Germinal center (tissue), 1 donor: ENCODE measurements around the gene ALG12.
"Not testable (repeated sequence)": the region's sequence is repeated elsewhere in the genome, so short reads cannot be mapped to it uniquely, and the experiment has no call there.

Source experiments
- DNase-seq: peaks from one replicate; pipeline ENCODE4 v3.0.0; 2012; ENCODE audit warnings: mixed read lengths, low spot score

Gene ALG12

DNA sequence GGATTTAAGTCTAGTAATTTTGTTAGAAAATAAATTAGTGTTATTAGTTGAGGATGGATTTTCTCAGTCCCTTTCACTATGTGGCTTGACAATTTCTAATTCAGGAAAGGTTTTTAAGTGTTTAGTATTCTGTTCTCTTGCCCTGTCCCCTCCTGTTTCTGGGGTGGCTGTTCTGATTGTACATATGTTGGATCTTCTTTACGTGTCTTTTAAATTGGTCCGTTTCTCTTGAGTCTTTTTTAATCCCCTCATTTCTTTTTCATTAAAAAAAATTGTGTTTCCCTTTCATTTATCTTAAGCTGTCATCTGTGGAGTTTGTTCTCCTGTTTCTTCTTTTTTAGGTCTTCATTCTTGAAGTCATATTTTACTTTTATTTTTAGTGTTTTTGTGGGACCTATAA lies 52.1 kb downstream of the ALG12 start:
- no peak for DNase-seq

DNA sequence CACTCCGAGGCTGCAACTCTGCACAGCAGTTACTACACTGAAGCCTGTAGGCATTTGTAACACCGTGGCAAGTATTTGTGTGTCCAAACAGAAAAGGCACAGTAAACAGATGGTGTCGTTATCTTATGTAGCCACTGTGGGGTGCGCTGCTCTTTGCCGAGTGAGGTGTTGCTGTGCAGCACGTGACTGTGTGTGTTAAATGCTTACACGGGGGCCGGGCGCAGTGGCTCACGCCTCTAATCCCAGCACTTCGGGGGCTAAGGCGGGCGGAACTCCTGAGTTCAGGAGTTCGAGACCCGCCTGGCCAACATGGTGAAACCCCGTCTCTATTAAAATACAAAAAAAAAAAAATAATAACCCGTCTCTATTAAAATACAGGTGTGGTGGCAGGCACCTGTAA lies 53.1 kb downstream of the ALG12 start:
- DNase-seq = no peak

DNA sequence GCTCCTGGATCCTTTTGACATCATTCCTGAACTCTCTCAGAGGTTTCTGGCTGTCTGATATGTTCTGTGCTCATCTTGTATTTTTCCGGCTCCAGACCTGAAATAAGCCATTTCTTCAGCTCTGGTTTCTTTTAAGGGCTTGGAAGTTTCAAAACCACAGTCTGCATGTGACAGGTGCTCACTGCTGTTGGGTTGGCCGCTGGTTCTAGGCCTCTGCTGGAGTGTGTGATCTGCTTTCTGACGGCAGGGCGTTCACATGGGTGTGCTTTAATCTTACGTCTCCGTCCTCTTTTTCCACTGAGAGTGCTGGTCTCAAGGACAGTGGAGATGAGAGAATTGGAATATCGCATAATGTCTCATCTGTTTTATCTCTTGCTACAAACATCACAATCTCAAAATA lies 54.3 kb downstream of the ALG12 start:
- DNase-seq = no peak

DNA sequence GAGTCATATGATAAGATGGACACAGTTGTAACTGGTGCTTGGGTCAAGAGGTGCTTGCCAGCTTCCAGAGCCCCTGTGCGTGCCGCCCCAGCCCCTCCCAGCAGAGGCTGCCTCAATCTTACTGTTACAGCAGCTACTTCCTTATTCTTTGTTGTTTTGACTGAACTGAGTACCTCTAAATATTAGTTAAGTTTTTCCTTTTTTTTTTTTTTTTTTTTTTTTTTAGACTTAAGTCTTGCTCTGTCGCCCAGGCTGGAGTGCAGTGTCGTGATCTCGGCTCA lies 55.8 kb downstream of the ALG12 start:
- DNase-seq = no peak

DNA sequence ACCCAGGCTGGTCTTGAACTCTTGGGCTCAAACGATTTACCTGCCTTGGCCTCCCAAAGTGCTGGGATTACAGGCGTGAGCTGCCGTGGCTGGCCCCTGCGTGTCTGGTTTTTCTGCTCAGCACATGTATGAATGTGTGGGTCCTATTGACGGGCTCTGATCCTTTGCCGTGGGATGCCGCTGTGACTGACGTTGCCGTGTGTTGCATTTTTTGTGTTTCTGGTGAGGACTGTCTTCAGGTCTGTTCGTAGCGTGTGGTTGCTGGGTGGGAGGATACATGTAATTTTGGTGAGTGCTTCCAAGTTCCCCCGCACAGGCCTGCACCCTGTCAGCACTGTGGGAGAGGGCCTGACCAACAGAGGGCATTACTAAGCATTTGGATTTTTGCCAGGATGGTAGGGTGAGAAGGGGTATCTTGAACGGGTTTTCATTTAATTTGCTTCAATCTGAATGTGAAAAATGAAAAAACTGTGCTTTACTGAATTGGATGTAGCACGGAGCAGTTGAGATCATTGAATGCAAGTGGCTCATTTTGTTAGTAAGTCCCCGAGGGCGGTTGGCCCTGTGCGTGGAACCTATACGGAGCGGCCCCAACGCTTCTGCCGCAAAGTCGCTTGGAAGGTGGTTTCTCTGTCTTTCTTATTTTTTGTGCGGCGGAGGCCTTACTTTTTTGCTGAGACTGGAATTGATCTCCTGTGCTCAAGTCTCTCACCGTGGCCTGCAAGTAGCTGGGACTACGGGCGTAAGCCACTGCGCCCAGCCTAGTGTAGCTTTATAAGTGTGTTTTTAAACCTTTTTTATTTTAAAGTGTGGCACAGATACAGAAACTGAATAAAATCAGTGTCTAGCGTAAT lies 56.4 kb downstream of the ALG12 start:
- no peak for DNase-seq

DNA sequence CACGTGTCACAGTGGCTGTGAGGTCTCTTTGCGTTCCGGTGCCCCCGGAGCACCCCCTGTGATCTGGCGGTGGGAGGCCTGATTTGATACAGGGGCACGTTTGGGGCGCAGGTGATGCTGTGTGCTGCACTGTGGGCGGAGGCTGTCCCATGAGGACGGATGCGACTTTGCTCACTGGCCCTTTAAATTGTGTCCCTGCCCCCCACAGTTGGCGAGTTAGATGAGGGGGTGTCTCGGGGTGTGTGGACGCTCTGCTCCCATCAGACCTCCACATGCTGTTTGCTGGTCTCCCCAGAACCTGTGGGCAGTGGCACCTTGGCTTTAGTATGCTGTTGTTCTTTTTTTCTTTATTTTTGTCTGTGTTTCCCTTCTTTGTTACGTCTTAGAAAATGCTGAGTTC lies 59.4 kb downstream of the ALG12 start:
- no peak for DNase-seq

DNA sequence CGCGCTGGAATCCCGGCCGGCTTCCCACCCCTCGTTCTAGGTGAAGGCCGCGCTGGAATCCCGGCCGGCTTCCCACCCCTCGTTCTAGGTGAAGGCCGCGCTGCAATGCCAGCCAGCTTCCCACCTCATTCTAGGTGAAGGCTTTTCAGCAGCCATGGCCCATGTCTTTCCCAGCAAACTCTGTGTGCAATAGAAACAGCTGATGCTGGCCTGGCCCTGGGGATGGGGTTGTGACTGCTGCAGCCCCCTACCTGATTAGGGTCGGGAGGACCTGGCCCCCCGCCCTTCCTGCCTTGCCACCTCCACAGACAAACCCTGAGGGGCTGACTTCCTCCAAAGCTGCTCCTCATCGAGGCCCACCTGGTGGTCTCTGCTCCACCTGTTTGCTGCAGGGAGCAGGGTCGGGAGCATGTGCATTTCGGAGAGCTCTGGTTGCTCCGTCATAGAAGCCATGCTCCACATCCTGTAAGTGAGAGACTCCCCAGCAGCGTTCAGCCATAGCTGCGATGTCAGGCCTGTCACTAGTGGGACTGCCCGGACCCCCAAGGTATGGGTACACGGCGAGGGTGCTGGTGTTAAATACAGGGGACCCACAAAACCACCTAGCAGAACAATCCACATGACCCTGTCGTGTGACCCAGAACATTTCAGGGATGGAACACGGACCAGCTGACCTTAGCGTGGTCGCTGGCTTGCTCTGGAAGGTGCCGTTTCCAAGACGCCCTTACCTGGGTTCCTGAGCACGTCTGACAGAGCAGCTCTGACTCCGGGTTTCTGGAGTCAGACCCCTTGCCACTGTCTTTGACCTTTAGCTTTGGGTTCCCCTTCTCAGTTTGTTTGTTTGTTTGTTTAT lies 61.2 kb downstream of the ALG12 start:
- no peak for DNase-seq

DNA sequence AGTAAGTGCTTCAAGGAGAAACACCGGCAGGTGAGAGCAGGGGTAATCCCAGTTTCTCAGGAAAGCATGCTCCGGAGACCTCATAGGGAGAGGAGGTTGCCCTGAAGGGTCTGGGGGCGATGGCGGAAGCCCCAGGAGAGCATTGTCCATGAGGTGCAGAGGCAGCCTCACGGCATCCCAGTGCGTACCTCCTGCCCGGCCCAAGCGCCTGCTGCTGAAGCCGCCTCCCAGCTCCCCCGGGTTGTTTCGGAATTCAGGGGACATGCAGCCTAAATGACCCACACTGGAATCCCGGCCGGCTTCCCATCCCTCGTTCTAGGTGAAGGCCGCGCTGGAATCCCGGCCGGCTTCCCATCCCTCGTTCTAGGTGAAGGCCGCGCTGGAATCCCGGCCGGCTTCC lies 61.9 kb downstream of the ALG12 start:
- no peak for DNase-seq

DNA sequence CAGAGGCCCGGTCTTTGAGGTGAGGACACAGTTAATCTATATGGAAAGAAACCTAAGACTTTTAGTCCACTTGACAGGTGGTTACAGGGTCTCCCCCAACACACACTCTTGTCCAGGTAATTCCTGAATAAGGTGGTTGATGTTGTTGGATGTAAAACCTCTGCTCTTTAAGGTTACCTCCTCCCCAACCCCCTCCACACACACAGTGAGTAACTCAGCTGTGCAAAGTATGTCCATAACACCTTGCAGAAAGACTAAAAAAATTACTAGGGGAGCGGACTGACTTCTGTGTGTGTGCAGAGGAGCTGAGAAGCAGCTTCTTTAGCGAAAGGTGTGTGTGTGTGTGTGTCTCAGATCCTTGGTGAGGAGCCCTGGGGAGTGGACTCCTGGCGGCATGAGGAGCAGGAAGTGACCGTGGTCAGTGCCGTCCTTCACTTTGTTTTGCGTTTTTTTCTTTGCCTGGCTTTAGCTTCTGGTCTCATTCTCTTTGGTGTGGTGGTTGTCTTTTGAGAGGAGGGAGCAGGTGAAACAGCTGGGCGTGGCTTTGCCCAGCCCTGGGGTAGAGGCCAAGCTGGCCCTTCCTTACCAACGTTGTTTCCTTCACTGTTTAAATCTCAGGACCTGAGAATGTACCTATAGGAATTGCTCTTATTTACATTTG lies 62.9 kb downstream of the ALG12 start:
- no peak for DNase-seq

DNA sequence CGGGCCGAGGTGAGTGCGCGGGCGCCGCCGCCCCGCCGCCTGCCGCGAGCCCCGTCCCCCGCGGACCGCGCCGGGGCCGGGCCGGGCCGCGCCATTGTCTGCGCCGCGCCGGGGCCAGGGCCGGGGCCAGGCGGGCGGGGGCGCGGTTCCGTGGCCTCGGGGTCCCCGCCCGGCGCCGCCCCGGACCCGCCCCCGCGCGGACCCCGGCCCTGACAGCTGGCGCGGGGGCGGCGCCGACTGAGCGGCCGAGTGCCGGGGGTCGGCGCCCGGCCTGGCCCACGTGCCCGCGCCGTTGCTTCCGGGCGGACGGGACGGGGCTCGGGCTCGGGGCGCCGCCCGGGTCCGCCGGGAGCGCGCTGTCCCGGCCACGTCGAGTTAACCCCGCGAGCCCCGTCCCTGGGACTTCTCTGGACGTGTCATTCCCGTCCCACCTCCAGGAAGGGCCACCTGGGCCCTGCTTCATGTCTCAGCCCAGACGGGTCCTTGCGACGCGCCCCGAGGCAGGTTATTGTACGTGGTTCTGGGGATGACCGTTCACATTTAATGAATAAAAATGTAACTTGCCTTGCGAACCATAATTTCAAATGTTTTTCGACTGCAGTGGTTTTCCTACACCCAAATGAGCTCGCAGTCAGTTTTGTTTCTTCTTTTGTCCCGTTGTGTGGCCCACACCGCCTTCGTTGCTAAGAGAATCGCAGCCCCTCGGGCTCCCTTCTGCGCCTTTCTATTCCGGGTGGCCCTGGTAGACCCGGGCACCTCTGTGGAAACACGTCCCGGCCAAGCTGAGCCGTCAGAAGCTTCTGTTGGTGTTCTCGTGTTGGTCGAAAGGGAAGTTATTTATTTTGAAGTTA lies 64.0 kb downstream of the ALG12 start:
- DNase-seq = peak; percentile 35

DNA sequence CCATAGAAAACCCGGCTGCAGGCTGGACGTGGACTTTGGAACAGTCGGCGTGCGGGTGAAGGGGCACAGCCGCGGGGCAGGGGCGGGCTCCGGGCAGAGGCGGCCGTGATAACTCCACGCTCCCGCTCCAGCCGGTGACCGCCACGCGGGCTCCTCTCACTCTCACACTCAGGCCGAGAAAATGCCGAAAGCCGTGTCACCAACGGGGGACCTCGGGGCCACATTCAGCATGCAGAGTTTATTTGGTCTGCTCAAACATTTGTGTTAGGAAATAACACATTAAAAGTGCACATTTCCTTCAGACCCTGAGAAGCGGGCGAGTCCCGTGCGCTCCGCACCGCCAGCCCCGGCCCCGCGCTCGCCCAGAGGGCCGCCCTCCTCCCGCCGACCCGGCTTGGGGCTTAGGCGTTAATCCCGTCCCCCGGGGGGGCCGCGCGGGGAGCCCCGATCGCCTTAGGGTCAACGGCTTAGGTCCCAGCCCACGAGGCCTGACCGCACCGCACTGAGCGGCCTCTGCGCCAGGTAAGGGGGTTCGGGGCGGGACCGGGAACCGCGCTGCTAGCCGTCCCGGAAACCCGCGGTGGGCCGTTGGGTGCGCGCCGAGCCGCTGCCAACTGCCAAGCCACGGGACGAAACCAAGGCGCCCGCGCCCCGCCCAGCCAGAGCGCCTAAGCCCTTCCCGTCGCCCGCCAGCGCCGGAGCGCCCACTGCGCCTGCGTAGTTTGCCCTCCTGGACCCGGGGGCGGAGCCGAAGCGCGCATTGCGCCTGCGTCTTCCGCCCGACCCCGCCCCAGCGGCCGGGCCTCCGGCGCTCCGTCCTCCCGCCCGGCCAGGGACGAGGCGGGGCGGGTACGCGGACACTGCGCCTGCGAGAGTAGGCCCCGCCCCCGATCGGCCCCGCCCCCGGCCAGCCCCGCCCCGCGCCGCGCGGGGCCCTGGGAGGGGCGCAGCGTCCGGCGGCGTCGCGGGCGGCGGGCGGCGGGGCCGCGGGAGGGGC lies 65.0 kb downstream of the ALG12 start, which contains the start of gene ZBED4:
Gene ZBED4, plus strand, starts transcription at position 947 of the 997 bp plus-strand sequence. CDS start 29,819 bp downstream, outside the sequence.
- DNase-seq = peak; percentile 99

DNA sequence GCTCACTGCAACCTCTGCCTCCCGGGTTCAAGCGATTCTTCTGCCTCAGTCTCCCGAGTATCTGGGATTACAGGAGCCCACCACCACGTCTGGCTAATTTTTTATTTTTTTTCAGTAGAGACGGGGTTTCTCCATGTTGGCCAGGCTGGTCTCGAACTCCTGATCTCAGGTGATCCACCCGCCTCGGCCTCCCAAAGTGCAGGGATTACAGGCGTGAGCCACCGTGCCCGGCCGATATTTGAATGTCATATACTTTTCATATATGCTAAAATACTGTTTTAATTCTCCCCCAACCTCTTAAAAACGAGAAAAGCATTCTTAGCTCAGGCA lies 65.7 kb downstream of the ALG12 start:
- DNase-seq = not testable (repeated sequence)

DNA sequence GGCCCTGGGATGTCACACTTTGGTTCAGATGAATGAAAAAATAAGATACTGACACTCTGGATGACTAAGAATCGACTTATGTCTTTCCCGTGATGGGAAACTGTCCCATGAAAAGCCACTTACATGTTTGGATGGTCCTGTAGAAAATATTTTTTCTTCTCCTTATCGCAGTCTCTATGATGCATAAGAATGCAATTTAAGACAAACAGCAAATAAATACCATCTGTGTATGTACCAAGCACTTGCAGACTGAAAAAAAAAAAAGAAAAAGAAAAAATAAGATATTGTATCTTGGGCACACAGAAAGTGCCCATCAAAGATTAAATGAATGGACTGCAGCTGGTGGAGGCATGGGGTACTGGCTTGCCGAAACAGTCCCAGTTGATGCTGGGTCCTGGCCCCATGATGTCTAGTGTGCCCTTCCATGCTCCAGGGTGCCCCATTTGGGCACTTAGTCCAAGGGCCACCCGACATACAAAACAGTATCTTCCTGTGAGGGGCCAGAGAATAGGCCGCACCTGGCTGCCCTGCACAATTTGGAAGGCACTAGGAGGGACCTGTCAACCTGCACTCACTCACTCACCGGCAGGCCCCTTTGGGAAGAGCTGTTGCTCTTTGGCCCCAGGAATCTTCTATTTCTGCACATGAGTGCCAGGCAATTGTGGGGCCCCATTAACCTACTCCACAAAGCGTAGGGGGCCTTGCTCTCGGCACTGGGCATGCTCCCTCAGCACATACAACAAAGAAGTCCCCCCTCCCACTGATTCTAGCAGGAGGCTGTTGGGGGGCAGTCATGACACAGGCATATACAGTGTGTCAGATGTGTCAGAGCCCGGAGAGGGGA lies 67.1 kb downstream of the ALG12 start:
- DNase-seq = no peak
